GM21737 (cell line): Measurements from ENCODE around the gene PRKCB.
"Not testable (repeated sequence)": the region's sequence is repeated elsewhere in the genome, so short reads cannot be mapped to it uniquely, and the experiment has no call there.

ENCODE experiments used
- ATAC-seq: cut with Tn5 transposase; IDR thresholded peaks from one replicate; pipeline ENCODE4 v1.9.1; 2021; ENCODE audit warnings: mild to moderate bottlenecking, moderate library complexity; ENCODE audit not compliant: unreplicated experiment

The PRKCB gene

DNA sequence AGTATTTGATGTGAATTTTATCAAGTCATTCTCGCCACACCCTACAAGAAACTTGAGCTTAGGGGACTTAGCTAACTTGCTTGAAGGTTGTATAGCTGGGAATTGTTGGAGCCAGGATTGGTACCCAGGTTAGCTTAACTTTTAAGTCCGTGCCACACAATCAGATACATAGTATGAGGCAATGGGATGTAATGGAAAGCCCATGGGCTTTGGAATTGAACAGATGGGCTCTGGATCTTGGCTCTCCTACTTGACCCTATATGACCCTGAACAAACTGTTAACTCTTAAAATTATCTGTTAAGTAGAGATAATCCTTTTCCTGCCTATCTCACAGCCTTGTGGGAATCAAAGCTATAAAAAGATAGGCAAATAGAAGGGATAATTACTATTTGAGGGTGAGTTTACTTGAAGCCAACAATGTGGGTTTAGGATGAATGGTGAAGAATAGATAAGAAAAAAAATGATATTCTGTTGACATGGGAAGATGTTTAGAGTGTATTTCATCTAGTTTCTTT lies 368.4 kb downstream of the PRKCB start:
- no peak for ATAC-seq

DNA sequence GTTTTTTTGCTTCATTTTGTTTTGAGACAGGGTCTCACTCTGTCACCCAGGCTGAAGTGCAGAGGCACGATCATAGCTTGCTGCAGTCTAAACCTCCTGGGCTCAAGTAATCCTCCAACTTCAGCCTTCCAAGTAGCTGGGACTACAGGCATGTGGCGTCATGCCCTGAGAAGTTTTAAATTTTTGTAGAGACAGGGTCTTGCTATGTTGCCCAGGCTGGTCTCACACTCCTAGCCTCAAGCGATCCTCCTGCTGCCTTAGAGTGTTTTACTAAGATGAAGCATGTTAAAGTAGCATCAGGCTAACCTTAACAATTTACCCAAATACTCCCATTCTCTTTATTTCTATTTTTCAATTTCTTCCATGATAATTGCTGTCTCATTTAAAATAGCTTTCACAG lies 371.1 kb downstream of the PRKCB start:
- no peak for ATAC-seq

DNA sequence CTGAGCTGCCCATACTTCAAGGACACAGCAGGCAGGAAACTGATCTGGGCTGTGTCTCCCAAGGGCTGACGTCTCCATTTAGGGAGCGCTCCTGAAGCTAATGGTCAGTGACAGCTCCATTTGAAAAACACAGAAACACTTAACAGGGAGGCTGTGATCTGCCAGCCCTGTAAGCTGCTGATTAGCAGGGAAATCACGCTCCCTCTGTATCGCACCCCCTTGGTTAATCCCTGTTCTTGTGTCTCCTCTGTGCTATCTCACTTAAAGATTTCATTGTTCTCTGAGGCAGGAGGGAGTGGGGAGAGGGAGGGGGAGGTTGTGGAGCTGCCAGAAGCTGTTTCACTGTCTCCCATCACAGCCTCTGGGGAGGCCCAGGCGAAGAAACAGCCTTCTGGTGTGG lies 372.9 kb downstream of the PRKCB start:
- ATAC-seq, result no peak

DNA sequence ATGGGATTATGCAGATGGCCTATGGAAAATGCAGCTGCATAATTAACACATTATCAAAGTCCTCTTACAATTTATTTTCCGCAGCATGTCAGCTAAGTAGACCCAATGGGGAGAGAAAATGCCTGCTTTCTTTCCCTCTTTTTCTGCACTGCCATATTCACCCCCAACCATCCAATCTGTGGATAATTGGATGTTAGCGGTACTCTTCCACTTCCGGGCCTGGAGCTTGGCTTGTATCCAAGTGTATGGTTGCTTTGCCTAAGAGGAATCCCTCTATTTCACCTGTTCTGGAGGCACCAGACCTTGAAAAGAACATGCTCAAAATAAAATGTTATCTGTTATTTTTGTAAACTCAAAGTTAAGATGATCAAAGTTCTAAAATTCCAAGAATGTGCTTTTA lies 379.2 kb downstream of the PRKCB start:
- no peak for ATAC-seq

DNA sequence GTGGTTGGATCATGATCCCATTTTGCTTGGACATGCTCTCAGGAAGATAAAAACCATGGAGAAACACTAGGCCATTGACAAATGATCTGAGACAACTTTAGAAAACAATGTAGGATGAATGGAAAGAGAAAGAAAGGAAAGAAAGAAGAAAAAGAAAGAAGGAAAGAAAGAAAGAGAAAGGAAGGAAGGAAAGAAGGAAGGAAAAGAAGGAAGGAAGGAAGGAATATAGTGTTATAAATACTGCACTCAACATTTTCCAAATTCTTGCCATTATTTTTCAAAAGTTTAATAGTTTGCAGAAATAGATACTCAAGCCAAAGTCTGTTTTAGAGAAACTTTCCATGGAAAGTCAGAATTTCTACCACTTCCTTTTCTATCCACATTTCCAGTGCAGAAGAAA lies 381.2 kb downstream of the PRKCB start:
- no peak for ATAC-seq

DNA sequence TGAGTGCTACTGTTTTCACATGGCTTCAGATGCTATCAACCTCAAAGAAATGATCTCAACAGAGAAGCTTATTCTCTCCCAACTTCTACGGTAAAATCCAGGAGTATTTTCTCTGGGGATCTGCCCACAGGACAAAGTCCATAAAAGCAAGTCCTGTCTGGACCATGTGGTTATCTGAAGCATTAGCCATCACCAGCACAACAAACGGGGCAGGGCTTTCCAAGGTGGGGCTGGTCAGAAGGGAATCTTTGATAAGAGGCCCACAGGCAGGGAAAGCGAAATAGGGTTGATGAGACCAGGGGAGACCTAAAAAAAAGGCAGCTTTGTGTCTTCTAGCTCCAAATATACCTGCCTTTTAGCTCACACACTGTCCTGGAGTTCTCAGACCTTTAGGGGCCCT lies 381.7 kb downstream of the PRKCB start:
- no peak for ATAC-seq

DNA sequence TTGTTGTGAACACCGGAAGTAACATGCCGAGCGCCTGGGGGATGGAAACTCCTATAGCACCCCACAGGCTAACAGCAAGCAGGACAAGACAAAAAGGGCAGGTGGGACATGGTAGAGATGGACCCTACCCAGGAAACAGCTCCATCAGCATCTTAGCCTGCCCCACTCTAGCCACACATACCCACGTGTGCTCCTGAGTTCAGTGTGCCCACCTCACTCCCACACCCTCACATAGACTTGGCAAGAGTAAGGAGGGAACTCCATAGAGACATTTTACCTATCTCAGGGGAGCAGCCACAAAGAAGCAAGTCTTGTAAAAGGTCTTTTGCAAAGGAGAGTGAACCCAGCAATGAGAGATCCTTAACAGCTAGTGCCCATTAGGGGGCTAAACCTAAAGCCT lies 382.5 kb downstream of the PRKCB start:
- ATAC-seq, result no peak

DNA sequence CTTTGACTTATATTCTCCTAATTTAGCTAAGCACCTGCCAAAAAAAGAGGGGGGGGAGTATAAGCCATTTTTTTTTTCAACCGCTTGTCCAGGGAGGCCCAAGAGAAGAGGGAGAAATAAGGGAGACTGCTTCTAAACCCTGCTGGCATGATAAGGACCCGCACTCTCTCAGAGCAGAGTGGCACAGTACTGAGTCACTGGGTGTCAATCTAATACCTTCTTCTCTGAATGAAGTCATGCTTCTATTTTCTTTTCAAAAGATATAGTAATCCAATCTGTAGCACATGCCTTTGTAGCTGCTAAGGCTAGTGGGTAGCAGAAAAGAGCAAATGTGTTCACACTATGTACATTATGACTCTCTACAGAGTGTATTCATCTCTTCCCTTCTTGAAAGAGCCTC lies 385.4 kb downstream of the PRKCB start:
- ATAC-seq, result no peak

DNA sequence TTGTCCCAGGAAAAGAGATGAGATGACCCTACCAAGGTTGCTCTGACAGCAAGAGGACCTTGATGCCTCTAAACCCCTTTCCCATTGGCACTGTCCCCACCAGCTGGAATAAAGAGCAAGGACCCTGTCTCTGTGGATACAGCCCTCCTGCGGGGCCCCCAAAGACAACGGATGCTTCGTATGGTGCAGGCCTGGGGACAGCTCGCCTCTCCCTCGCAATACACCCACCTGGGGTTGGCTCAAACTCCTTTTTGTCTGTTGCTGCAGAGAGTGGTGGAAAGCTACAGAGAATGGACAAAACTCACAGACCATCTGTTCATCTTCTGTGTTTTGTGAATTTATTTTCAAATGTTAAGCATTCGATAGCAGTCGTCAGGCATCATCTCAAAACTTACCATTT lies 392.7 kb downstream of the PRKCB start:
- no peak for ATAC-seq

DNA sequence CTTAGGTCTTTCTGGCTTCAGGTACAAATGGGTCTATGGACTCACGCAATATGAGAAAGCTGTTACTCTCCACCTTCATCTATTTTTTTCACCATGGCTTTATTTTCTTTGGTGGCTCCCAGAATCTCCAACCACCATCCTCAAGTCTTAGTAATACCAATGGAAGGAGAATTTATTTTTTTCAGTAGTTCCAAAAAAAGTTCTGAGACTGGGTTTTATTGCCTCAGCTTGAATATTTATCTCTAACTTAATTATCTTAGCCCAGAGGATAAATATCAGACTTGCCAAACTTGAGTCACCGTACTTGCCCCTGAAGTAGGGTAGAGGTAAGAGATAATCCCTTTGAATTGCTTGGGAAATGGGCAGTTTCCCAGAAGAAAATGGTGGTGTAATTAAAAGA lies 397.2 kb downstream of the PRKCB start:
- no peak for ATAC-seq

DNA sequence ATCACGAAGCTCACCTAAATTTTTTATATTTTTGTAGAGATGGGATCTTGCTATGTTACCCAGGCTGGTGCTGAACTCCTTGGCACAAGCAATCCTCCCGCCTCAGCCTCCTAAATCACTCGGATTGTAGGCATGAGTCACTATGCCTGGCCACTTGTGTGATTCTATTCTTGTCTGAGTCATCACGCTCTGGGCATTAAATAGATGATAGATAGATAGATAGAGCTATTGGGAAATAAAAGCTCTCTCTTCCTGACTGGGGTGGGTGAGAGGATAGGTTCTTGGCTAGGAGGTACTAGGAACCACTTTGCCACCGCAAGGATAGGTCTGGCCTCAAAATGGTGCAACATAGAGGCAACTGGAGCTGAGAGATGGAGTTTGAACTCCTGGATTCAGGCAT lies 399.0 kb downstream of the PRKCB start:
- no peak for ATAC-seq

DNA sequence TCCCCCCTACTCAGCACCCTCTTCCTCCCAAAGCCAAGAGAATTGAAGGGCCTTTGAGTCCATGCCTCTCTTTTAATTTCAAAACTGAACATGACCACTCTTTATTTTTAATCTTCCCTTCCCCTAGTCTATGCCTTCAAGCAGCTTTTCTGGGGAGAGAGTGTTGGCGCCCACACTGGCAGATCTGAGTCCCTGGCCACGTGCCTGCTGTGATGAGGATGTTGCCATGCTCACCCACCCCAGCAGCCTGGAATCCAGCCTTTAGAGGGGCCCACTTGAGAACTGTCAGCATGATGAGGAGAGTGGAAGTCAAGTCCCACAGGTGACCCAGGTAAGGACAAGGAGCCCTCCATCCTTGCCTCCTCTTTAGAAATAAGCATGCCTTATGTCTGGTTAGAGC lies 400.0 kb downstream of the PRKCB start:
- no peak for ATAC-seq

DNA sequence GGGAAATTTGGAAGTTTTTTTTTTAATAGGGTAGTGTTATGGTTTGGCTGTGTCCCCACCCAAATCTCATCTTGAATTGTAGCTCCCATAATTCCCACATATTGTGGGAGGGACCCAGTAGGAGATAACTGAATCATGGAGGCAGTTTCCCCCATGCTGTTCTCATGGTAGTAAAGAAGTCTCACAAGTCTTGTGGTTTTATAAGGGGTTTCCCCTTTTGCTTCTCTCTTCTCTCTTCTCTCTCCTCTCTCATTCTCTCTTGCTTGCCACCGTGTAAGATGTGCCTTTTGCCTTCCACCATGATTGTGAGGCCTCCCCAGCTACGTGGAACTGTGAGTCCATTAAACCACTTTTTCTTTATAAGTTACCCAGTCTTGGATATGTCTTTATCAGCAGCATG lies 403.1 kb downstream of the PRKCB start:
- ATAC-seq, result not testable (repeated sequence)

DNA sequence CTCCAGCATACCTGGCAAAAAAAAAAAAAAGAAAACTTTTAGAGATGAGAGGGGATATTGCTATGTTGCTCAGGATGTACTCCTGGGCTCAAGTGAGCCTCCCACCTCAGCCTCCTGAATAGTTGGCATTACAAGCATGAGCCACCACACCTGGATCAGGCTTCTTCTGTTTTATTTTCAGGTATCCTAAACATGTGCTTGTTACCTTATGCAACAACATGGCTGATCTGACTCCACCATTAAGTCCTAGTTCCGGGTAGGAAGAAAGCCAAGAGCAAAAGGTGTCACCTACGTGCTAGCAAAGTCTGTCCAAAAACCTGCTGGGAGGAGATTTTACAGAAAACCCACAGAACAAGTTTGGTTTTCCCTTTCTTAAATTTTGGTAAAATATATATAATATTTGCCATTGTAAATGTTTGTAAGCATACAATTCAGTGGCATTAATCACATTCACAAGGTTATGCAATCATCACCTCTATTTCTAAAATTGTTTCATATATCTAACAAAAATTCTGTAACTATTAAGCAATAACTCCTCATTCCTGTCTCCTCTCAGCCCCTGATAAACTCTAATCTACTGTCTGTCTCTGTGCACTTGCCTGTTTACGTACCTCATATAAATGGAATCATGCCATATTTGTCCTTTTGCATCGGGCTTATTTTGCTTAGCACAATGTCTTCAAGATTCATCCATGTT lies 411.3 kb downstream of the PRKCB start:
- ATAC-seq, result no peak

DNA sequence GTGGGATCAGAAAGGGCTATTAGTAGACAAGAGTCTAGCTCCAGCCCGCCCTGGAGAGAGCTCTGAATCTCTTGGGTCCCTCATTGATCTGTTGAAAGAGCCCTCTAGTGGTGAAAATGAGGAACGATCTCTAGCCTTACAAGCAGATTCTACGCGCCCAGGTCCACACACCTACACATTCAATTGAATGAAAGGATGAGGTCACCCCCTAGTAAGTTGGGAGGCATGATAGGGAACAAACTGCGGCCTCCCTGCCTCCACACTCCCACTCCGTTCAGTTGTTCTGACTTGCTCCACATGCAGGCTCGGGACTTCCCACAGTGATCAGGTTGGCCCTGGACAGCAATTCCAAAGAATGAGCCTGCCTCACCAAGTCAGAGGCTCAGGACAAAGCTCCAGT lies 417.4 kb downstream of the PRKCB start:
- no peak for ATAC-seq

DNA sequence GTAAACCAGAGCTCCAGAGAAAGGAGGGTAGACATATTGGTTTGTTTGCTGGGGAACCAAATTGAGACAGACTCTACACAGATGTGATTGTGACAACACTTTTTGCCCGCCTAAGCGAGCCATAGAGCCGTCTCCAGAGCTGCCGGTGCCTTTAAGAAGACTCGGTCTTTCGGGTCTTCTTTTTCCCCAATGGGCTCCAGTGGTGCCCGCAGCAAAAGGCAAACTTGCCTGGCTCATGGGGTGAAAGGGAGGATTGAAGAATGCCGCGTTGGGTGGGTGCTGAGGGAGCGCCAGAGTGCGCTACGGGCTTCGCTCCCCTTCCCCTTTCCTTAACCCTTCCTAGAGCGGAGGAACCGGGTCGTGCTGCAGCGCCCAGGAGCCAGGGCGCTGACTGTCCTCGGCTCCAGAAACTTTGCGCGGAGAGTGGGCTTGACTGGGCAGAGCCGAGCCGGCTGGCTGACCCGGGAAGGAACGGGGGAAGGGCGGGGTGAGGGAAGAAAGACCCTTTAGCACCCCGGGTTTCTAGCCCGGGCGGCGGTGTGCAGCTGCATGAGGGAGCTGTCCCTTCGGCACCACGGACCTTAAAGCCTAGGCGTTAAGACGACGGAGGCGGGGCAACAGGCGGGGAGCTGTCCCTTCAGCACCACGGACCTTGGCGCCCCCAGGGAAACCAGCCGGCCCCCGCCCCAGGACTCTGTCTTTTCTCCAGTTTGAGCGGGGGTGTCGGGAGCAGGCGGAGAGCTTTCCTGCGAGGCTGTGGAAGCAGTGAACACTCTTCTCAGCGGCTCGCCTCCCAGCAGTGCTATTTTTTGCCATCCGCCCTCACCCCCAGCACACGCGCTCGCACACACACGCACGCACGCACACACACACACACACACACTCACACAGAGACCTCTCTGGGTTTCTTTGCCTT lies 419.9 kb downstream of the PRKCB start, which contains the start of gene CACNG3:
Gene CACNG3, plus strand, starts transcription at position 880 of the 916 bp plus-strand sequence. CDS start 420 bp downstream, outside the sequence.
- no peak for ATAC-seq

DNA sequence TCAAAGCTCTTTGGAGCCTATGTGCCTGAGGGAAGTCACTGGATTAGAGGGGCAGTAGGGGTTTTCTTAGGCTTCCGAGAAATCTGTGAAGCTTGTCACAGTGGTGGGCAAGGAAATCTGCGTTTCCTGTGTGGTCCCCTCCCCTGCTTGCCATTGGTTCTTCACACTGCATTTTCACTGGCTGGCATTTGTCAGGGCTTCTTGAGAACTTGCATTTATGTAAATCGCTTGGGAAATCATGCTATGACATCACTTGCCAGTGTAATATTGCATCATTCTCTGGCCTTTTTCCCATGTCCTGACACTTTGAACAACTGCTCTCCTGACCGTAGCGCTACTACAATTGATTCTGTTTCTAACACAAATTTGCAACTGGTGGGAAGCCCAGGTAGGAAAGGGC lies 422.2 kb downstream of the PRKCB start:
- no peak for ATAC-seq

DNA sequence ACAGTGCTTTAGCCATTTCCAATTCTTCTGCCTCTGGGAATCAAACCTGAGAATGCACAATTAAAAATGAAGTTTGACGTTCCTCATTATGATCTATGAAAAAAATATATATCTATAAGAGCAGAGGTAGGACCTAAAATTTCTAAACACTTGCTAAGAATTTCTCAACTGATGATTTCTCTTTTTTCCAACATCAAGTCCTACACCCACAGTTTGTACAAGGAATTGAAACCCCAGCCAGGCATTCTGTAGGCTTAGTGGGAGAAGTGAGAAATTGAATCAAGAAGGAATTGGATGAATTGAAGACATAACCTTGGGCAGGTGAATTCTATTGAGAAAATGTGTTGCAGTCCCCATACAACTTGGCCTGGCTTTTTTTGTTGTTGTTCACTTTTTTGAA lies 423.0 kb downstream of the PRKCB start:
- no peak for ATAC-seq

DNA sequence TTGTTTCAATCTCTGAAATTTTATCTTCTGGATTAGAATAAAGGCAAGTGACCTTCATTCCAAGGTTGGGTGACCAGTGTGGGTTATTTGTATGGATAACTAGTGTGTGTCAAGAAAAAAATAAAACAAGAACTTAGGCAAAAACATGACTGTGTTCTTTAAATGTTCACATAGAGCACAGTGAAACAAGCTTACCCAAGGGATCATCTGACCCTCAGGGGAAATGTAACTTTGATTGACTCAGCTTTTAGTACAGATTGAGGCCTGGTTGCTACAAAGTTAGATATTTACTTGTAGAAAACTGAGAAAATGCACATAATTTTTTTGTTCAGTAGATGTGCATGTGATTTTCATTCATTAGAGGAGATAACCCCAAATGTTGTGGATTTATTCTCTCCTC lies 427.0 kb downstream of the PRKCB start:
- ATAC-seq, result no peak
